HCT116 (cell line): Measurements from ENCODE around the gene PNMA6E. TPM values are rescaled to one million over a fixed set of nuclear protein-coding genes. Genes with fewer than 3 reads are reported as not detected.

Source experiments
- ATAC-seq: fragments of 200-7000 bp; cut with Tn5 transposase; 2 replicates; pipeline ENCODE4 v1.9.1; 2020; ENCODE audit warnings: mild to moderate bottlenecking, moderate library complexity
- BruUV-seq: library from RNA; stranded (reverse); fragments of 400-500 nt; replicated peaks from 2 replicates; lab custom pipeline; 2021; lab: Mats Ljungman, UMichigan
- CTCF ChIA-PET: fragments of 300-600 bp; sonication (Branson Sonifier 250); formaldehyde crosslinking; loops from one replicate; lab custom pipeline; 2021; ENCODE audit warnings: antibody characterized with exemption; lab: Charles Lee
- POLR2A ChIA-PET: fragments of 300-600, 350-600 bp; sonication (Branson Sonifier 250); formaldehyde crosslinking; loops from one replicate; lab custom pipeline; 2021; ENCODE audit warnings: antibody characterized with exemption; lab: Charles Lee
- RAD21 ChIA-PET, 2 experiments: fragments of 300-600 bp; sonication (Branson Sonifier 250); formaldehyde crosslinking; loops; one replicate each; lab custom pipeline; 2023; ENCODE audit warnings: low total read pairs in 2 of 2; ENCODE audit not compliant: uncharacterized antibody in 2 of 2, unreplicated experiment in 2 of 2, low non-redundant PET in 1 of 2; lab: Charles Lee
- DNase-seq: peaks from one replicate; pipeline ENCODE4 v3.0.0-alpha.2; 2010; ENCODE audit warnings: low read depth, low spot score
- H2AFZ ChIP-seq: fragments of 200-600 bp; shearing (Covaris generic), sonication (generic); 2 replicates; pipeline ENCODE4 v1.6.1; 2017; ENCODE audit warnings: low read depth, mixed run types, mixed read lengths, antibody characterized with exemption, low read length; ENCODE audit not compliant: poor library complexity, severe bottlenecking
- H3K27ac ChIP-seq: 2 replicates; pipeline ENCODE4 v1.5.1; 2012; ENCODE audit warnings: low read depth, low read length
- H3K27me3 ChIP-seq: fragments of 200-600 bp; sonication (generic); 2 replicates; pipeline ENCODE4 v1.6.1; 2016; ENCODE audit warnings: mixed run types, low read length, mixed read lengths; ENCODE audit not compliant: insufficient read depth
- H3K36me3 ChIP-seq, 2 experiments: fragments of 200-500 bp in 1 of 2; fragments of 200-600 bp in 1 of 2; sonication (Bioruptor generic) in 1 of 2; sonication (generic) in 1 of 2; 2 replicates each; pipeline versions ENCODE4 v1.5.1 to v1.6.1; 2014 to 2016; ENCODE audit warnings: low read length in 2 of 2, inconsistent platforms in 1 of 2, mixed read lengths in 1 of 2, mixed run types in 1 of 2; ENCODE audit not compliant: insufficient read depth in 2 of 2, control insufficient read depth in 1 of 2
- H3K4me1 ChIP-seq, 2 experiments: fragments of 200-600 bp in 1 of 2; sonication (generic) in 1 of 2; 2 replicates each; pipeline versions ENCODE4 v1.5.1 to v1.6.1; 2012 to 2017; ENCODE audit warnings: low read length in 2 of 2, inconsistent platforms in 1 of 2, mild to moderate bottlenecking in 1 of 2, mixed read lengths in 1 of 2, mixed run types in 1 of 2, moderate library complexity in 1 of 2; ENCODE audit not compliant: insufficient read depth in 2 of 2, control insufficient read depth in 1 of 2
- H3K4me2 ChIP-seq: fragments of 200-600 bp; sonication (generic); 2 replicates; pipeline ENCODE4 v1.6.1; 2017; ENCODE audit warnings: mixed run types, low read length, mixed read lengths
- H3K4me3 ChIP-seq, 2 experiments: fragments of 200-600 bp in 1 of 2; sonication (generic) in 1 of 2; replicated peaks in 1 of 2; 2 replicates each; pipeline ENCODE4 v1.5.1; 2011 to 2016; ENCODE audit warnings: low read length in 2 of 2, control low read depth in 1 of 2, low read depth in 1 of 2, mild to moderate bottlenecking in 1 of 2, mixed read lengths in 1 of 2, mixed run types in 1 of 2
- H3K79me2 ChIP-seq: fragments of 200-600 bp; sonication (generic); 2 replicates; pipeline ENCODE4 v1.6.1; 2017; ENCODE audit warnings: mild to moderate bottlenecking, mixed run types, low read length, moderate library complexity, mixed read lengths; ENCODE audit not compliant: insufficient read depth
- H3K9ac ChIP-seq: fragments of 200-600 bp; sonication (generic); 2 replicates; pipeline ENCODE4 v1.6.1; 2016; ENCODE audit warnings: low read length, mixed read lengths
- H3K9me2 ChIP-seq: fragments of 200-600 bp; sonication (generic), shearing (Covaris generic); 2 replicates; pipeline ENCODE4 v1.6.1; 2017; ENCODE audit warnings: mixed run types, mild to moderate bottlenecking, moderate library complexity; ENCODE audit not compliant: insufficient read depth
- H3K9me3 ChIP-seq, 2 experiments: fragments of 200-500 bp in 1 of 2; fragments of 200-600 bp in 1 of 2; sonication (Bioruptor generic) in 1 of 2; sonication (generic) in 1 of 2; 2 replicates each; pipeline ENCODE4 v1.6.1; 2014 to 2017; ENCODE audit warnings: low read length in 2 of 2, mixed read lengths in 2 of 2, inconsistent platforms in 1 of 2, low read depth in 1 of 2, mild to moderate bottlenecking in 1 of 2, mixed run types in 1 of 2, moderate library complexity in 1 of 2; ENCODE audit not compliant: control insufficient read depth in 1 of 2, insufficient read depth in 1 of 2
- H4K20me1 ChIP-seq: fragments of 200-600 bp; sonication (generic), shearing (Covaris generic); 2 replicates; pipeline ENCODE4 v1.6.1; 2017; ENCODE audit warnings: mixed run types, mild to moderate bottlenecking, moderate library complexity; ENCODE audit not compliant: insufficient read depth
- ATF3 ChIP-seq: IDR thresholded peaks from 2 replicates; pipeline ENCODE4 v1.6.1; 2012
- ELF1 ChIP-seq: IDR thresholded peaks from 2 replicates; pipeline ENCODE4 v1.6.1; 2012; ENCODE audit warnings: low read depth, borderline replicate concordance
- JUND ChIP-seq: IDR thresholded peaks from 2 replicates; pipeline ENCODE4 v1.6.1; 2012
- REST ChIP-seq: IDR thresholded peaks from 2 replicates; pipeline ENCODE4 v1.6.1; 2012; ENCODE audit warnings: low read depth
- SP1 ChIP-seq: IDR thresholded peaks from 2 replicates; pipeline ENCODE4 v1.6.1; 2012; ENCODE audit warnings: low read depth
- TCF7L2 ChIP-seq: IDR thresholded peaks from 2 replicates; pipeline ENCODE4 v1.7.0; 2011; ENCODE audit warnings: borderline replicate concordance, inconsistent platforms; ENCODE audit not compliant: insufficient read depth, insufficient read length; ENCODE audit errors: extremely low read depth
- intact Hi-C: fragments of 100-400 bp; cut with micrococcal nuclease; formaldehyde crosslinking; loops from 2 replicates; pipeline ENCODE4 v1.10.0; 2022
- total RNA-seq: library from RNA; stranded (reverse); gene quantifications from one replicate; pipeline ENCODE4 v1.2.1, GENCODE V29; 2021; ENCODE audit not compliant: unreplicated experiment

PNMA6E gene
- total RNA-seq, 1 experiment from 2014 or later, result not detected

- Histone ChIP-seq H4K20me1 (no peaks in the 10 kb centered on the region), H3K9ac (no peak overlapping the region), H3K9me2 (no peaks in the 10 kb centered on the region), H3K4me2 (no peak overlapping the region), H2AFZ (no peak overlapping the region), H3K27me3 (peaks cover 6% of the 10 kb centered on the region; the same call in 1 of the 2 replicates), H3K9me3 (no peaks in the 10 kb centered on the region), H3K4me1 (no peaks in the 10 kb centered on the region), H3K4me3 (no peak overlapping the region), H3K36me3 (no peaks in the 10 kb centered on the region), H3K79me2 (no peaks in the 10 kb centered on the region), H3K27ac (no peak overlapping the region)
- RAD21 ChIA-PET, result no interaction called here
- no peak for DNase-seq
- CTCF ChIA-PET, result no interaction called here
- no peak for TF ChIP-seq REST
- TF ChIP-seq JUND, result no peak
- TF ChIP-seq SP1, result no peak
- TF ChIP-seq ELF1, result no peak
- no peak for TF ChIP-seq ATF3
- no peak for TF ChIP-seq TCF7L2
- POLR2A ChIA-PET, result no interaction called here
- intact Hi-C loops, result no loop called here
- no TSS peak for BruUV-seq
- no peak for ATAC-seq
These were observed 34.1 kb downstream of the PNMA6E start for GRCh38 chrX:153366878-153367538.
